Measurements from ENCODE around the gene PLEKHA1.

PLEKHA1 gene

DNA sequence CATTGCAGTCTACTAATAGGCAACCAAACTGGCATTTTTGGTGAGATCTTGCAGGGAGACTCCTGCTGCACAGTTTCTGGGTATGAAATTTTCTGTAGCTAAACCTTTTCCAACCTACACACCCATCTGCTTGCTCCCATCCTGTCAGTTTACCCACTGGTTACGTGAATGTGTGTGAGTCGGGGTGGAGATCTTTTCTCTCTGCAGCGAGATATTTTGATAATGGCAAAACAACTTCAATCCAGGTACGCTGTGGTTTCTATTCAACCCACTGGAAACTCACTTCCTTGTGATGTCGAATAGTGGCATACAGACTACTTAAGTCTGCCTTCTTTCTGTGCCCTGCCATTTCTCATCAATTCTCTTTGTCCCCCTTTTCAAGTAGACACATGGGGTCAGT, 4.5 kb downstream of the PLEKHA1 start:
- no peak overlapping the region for H3K27ac ChIP-seq (replicated peaks)
- H3K4me3 ChIP-seq (replicated peaks; ENCODE audit: insufficient read depth, low read length), result no peak overlapping the region
- TF ChIP-seq, protein P1, sequence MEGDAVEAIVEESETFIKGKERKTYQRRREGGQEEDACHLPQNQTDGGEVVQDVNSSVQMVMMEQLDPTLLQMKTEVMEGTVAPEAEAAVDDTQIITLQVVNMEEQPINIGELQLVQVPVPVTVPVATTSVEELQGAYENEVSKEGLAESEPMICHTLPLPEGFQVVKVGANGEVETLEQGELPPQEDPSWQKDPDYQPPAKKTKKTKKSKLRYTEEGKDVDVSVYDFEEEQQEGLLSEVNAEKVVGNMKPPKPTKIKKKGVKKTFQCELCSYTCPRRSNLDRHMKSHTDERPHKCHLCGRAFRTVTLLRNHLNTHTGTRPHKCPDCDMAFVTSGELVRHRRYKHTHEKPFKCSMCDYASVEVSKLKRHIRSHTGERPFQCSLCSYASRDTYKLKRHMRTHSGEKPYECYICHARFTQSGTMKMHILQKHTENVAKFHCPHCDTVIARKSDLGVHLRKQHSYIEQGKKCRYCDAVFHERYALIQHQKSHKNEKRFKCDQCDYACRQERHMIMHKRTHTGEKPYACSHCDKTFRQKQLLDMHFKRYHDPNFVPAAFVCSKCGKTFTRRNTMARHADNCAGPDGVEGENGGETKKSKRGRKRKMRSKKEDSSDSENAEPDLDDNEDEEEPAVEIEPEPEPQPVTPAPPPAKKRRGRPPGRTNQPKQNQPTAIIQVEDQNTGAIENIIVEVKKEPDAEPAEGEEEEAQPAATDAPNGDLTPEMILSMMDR (IDR thresholded peaks at IDR 0.05; ENCODE audit: insufficient read depth, low read length), result no peak
- no peak for TF ChIP-seq SPI1 (IDR thresholded peaks at IDR 0.05; ENCODE audit: borderline replicate concordance, low read depth)
- TF ChIP-seq, protein P2, sequence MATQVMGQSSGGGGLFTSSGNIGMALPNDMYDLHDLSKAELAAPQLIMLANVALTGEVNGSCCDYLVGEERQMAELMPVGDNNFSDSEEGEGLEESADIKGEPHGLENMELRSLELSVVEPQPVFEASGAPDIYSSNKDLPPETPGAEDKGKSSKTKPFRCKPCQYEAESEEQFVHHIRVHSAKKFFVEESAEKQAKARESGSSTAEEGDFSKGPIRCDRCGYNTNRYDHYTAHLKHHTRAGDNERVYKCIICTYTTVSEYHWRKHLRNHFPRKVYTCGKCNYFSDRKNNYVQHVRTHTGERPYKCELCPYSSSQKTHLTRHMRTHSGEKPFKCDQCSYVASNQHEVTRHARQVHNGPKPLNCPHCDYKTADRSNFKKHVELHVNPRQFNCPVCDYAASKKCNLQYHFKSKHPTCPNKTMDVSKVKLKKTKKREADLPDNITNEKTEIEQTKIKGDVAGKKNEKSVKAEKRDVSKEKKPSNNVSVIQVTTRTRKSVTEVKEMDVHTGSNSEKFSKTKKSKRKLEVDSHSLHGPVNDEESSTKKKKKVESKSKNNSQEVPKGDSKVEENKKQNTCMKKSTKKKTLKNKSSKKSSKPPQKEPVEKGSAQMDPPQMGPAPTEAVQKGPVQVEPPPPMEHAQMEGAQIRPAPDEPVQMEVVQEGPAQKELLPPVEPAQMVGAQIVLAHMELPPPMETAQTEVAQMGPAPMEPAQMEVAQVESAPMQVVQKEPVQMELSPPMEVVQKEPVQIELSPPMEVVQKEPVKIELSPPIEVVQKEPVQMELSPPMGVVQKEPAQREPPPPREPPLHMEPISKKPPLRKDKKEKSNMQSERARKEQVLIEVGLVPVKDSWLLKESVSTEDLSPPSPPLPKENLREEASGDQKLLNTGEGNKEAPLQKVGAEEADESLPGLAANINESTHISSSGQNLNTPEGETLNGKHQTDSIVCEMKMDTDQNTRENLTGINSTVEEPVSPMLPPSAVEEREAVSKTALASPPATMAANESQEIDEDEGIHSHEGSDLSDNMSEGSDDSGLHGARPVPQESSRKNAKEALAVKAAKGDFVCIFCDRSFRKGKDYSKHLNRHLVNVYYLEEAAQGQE (IDR thresholded peaks at IDR 0.05; ENCODE audit: insufficient replicate concordance, low read depth), result no peak
- no peak for TF ChIP-seq POLR2AphosphoS5 (IDR thresholded peaks at IDR 0.05; ENCODE audit: low read depth)
- no peak for TF ChIP-seq GABPA (IDR thresholded peaks at IDR 0.05; ENCODE audit: low read depth)
- H3K27me3 ChIP-seq (ENCODE audit: insufficient read depth, poor library complexity, severe bottlenecking), result no peaks in the 10 kb centered on the region
- DNase-seq (ENCODE audit: low read depth in 1 of 2, low spot score in 1 of 2), result no peak

DNA sequence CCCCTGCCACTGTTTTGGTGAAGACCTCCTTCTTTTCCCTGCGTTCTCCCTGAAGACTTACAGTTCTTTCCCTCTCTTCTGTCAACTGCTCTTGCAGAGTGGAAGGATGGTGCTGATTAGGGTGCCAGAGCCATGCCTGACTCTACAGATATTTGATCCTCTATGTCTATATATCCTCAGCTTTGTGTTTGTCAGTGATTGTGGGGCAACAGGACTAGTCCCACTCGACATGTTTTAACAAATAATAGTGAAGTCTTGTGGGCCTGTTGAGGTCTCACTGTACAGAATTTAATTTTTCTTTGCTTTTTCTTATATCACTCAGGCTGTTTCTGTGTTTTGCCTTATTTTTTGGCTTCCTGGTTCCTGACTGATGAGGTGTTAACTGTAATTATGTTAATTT, 5.0 kb downstream of the PLEKHA1 start:
- Histone ChIP-seq H3K27me3 (ENCODE audit: insufficient read depth, poor library complexity, severe bottlenecking) (no peaks in the 10 kb centered on the region), H3K27ac (replicated peaks) (no peak overlapping the region), H3K4me3 (replicated peaks; ENCODE audit: insufficient read depth, low read length) (no peak overlapping the region)
- no peak for TF ChIP-seq SPI1 (IDR thresholded peaks at IDR 0.05; ENCODE audit: borderline replicate concordance, low read depth)
- TF ChIP-seq, protein P2 (IDR thresholded peaks at IDR 0.05; ENCODE audit: insufficient replicate concordance, low read depth), result no peak
- TF ChIP-seq, protein P1 (IDR thresholded peaks at IDR 0.05; ENCODE audit: insufficient read depth, low read length), result no peak
- DNase-seq (ENCODE audit: low read depth in 1 of 2, low spot score in 1 of 2), result no peak

DNA sequence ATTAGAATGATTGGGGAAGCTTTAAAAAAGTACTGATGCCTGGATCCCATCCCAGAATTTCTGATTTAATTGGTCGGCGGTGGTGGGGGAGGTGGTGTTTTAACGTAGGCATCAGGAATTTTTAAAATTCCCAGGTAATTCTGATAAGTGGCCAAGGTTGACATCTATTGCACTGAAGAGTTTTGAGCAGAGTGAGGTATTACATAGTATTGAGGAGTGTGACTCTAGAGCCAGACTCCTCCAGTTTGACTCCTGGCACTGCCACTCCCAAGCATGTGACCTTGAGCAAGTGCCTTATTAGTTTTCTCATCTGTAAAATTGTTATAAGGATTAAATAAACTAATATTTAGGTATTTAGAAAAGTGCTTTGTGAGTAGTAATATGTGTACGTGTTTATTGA, 6.2 kb downstream of the PLEKHA1 start:
- Histone ChIP-seq H3K27me3 (ENCODE audit: insufficient read depth, poor library complexity, severe bottlenecking) (no peaks in the 10 kb centered on the region), H3K4me3 (replicated peaks; ENCODE audit: insufficient read depth, low read length) (no peak overlapping the region), H3K27ac (replicated peaks) (no peak overlapping the region)
- TF ChIP-seq, protein P1 (IDR thresholded peaks at IDR 0.05; ENCODE audit: insufficient read depth, low read length), result no peak
- TF ChIP-seq GABPA (IDR thresholded peaks at IDR 0.05; ENCODE audit: low read depth) (no peak), SPI1 (IDR thresholded peaks at IDR 0.05; ENCODE audit: borderline replicate concordance, low read depth) (no peak), POLR2AphosphoS5 (IDR thresholded peaks at IDR 0.05; ENCODE audit: low read depth) (no peak)
- TF ChIP-seq, protein P2 (IDR thresholded peaks at IDR 0.05; ENCODE audit: insufficient replicate concordance, low read depth), result no peak
- no peak for DNase-seq (ENCODE audit: low read depth in 1 of 2, low spot score in 1 of 2)

Data from HL-60 (cell line).